ENCODE measurements around the gene SF3A2.

DNA sequence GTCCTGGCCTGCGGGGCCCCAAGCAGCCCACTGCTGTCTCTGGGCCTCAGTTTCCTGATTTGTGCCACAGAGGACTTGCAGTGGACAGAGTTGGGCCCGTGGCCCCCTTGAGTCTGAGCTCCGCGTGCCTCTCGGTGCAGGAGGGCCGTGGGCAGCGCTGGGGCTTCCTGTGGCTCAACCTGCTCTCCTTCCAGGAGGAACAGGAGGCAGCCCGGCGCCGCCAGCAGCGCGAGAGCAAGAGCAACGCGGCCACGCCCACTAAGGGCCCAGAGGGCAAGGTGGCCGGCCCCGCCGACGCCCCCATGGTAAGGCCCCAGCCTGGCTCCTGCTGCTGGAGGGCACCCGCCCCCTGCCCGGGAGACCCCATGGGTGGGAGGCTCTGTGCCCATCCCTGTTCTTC is 26.4 kb upstream of the SF3A2 start:
- TF ChIP-seq, protein P1, sequence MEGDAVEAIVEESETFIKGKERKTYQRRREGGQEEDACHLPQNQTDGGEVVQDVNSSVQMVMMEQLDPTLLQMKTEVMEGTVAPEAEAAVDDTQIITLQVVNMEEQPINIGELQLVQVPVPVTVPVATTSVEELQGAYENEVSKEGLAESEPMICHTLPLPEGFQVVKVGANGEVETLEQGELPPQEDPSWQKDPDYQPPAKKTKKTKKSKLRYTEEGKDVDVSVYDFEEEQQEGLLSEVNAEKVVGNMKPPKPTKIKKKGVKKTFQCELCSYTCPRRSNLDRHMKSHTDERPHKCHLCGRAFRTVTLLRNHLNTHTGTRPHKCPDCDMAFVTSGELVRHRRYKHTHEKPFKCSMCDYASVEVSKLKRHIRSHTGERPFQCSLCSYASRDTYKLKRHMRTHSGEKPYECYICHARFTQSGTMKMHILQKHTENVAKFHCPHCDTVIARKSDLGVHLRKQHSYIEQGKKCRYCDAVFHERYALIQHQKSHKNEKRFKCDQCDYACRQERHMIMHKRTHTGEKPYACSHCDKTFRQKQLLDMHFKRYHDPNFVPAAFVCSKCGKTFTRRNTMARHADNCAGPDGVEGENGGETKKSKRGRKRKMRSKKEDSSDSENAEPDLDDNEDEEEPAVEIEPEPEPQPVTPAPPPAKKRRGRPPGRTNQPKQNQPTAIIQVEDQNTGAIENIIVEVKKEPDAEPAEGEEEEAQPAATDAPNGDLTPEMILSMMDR (conservative IDR thresholded peaks at IDR 0.05) = no peak
- TF ChIP-seq ZFX (IDR thresholded peaks at IDR 0.05) = no peak

All from C4-2B (cell line).